Astrocyte of the cerebellum (primary cell): Measurements from ENCODE around the gene PMFBP1.

ENCODE experiments used
- DNase-seq: peaks from one replicate; pipeline ENCODE4 v3.0.0-alpha.2; 2011; ENCODE audit warnings: low read depth
- H3K4me3 ChIP-seq: 2 replicates; pipeline ENCODE4 v1.5.1; 2011; ENCODE audit warnings: mild to moderate bottlenecking, low read depth, low read length, moderate library complexity
- CTCF ChIP-seq: IDR thresholded peaks from 2 replicates; pipeline ENCODE4 v1.5.1; 2012; ENCODE audit warnings: low read length, low read depth, moderate library complexity, mild to moderate bottlenecking; ENCODE audit errors: missing control alignments
- in situ Hi-C: cut with HindIII; loops from 2 replicates; pipeline ENCODE4 v1.10.0; 2017; ENCODE audit warnings: low sequenced_read_pairs

PMFBP1 gene

GRCh38 chr16:72142476-72142875 is 29.5 kb downstream of the PMFBP1 start:
- no peak for DNase-seq
- H3K4me3 ChIP-seq, result no peak overlapping the region
- in situ Hi-C loops, result no loop called here
- no peak for TF ChIP-seq CTCF

GRCh38 chr16:72139908-72140307 is 32.0 kb downstream of the PMFBP1 start:
- H3K4me3 ChIP-seq, result no peak overlapping the region
- in situ Hi-C loops, result no loop called here
- no peak for DNase-seq
- no peak for TF ChIP-seq CTCF

GRCh38 chr16:72138064-72138572 is 33.8 kb downstream of the PMFBP1 start:
- TF ChIP-seq CTCF, result no peak
- in situ Hi-C loops, result no loop called here
- no peak for DNase-seq
- no peak overlapping the region for H3K4me3 ChIP-seq

GRCh38 chr16:72137380-72138063 is 34.4 kb downstream of the PMFBP1 start:
- DNase-seq, result no peak
- H3K4me3 ChIP-seq, result no peak overlapping the region
- in situ Hi-C loops, result no loop called here
- TF ChIP-seq CTCF, result no peak

- H3K4me3 ChIP-seq, result no peak overlapping the region
- no peak for DNase-seq
- in situ Hi-C loops, result no loop called here
- no peak for TF ChIP-seq CTCF
These were observed 37.4 kb downstream of the PMFBP1 start for GRCh38 chr16:72134507-72134906.

GRCh38 chr16:72132726-72133125 is 39.2 kb downstream of the PMFBP1 start:
- in situ Hi-C loops, result no loop called here
- H3K4me3 ChIP-seq, result no peak overlapping the region
- DNase-seq, result no peak
- no peak for TF ChIP-seq CTCF
